Ovary (tissue), 3 donors: Measurements from ENCODE around the gene VSIG10L2.

Source experiments
- EP300 ChIP-seq: sonication (generic); formaldehyde crosslinking; IDR thresholded peaks from one replicate; pipeline ENCODE4 v1.6.1; 2017; ENCODE audit warnings: antibody characterized with exemption
- POLR2A ChIP-seq: fragments of 450-650 bp; IDR thresholded peaks from one replicate; pipeline ENCODE4 v1.6.1; 2017; ENCODE audit warnings: antibody characterized with exemption, mild to moderate bottlenecking, moderate library complexity
- TF ChIP-seq, protein P1 (sequence below), 3 donors: fragments of 450-650 bp in 2 of 3; fragments of 200-600 bp in 1 of 3; IDR thresholded peaks; one replicate each; pipeline versions ENCODE4 v1.5.1 to v1.8.0; 2016 to 2022; ENCODE audit warnings: antibody characterized with exemption in 3 of 3, mild to moderate bottlenecking in 1 of 3
- donor health status: DM: no; HTN: no; CAD: no.

GRCh38 chr11:125990244-125990643 lies 44.4 kb downstream of the VSIG10L2 start:
- TF ChIP-seq POLR2A (no peak), EP300 (no peak)
- TF ChIP-seq, protein P1, sequence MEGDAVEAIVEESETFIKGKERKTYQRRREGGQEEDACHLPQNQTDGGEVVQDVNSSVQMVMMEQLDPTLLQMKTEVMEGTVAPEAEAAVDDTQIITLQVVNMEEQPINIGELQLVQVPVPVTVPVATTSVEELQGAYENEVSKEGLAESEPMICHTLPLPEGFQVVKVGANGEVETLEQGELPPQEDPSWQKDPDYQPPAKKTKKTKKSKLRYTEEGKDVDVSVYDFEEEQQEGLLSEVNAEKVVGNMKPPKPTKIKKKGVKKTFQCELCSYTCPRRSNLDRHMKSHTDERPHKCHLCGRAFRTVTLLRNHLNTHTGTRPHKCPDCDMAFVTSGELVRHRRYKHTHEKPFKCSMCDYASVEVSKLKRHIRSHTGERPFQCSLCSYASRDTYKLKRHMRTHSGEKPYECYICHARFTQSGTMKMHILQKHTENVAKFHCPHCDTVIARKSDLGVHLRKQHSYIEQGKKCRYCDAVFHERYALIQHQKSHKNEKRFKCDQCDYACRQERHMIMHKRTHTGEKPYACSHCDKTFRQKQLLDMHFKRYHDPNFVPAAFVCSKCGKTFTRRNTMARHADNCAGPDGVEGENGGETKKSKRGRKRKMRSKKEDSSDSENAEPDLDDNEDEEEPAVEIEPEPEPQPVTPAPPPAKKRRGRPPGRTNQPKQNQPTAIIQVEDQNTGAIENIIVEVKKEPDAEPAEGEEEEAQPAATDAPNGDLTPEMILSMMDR (IDR thresholded peaks at IDR 0.05), result no peak
